Trophoblast cell (in vitro differentiated cells and primary cell): ENCODE results near the gene TH. TPM values are rescaled to one million over a fixed set of nuclear protein-coding genes. Genes with fewer than 3 reads are reported as not detected.

Source experiments
- DNase-seq, 2 donors: peaks; one replicate each; pipeline ENCODE4 v3.0.0-alpha.2; 2016
- H2AFZ ChIP-seq: 2 replicates; pipeline ENCODE4 v1.6.1; 2013; ENCODE audit warnings: low read length, moderate library complexity, mild to moderate bottlenecking; ENCODE audit not compliant: insufficient read depth, poor library complexity
- H2AK5ac ChIP-seq: 2 replicates; pipeline ENCODE4 v1.6.1; 2013; ENCODE audit warnings: mild to moderate bottlenecking, low read length
- H2BK120ac ChIP-seq: 2 replicates; pipeline ENCODE4 v1.6.1; 2013; ENCODE audit warnings: low read length, mild to moderate bottlenecking, moderate library complexity; ENCODE audit not compliant: insufficient read depth, poor library complexity
- H2BK12ac ChIP-seq: 2 replicates; pipeline ENCODE4 v1.6.1; 2013; ENCODE audit warnings: mild to moderate bottlenecking, low read length, moderate library complexity
- H2BK5ac ChIP-seq: 2 replicates; pipeline ENCODE4 v1.6.1; 2013; ENCODE audit warnings: low read length, low read depth, moderate library complexity, mild to moderate bottlenecking; ENCODE audit not compliant: poor library complexity
- H3K14ac ChIP-seq: 2 replicates; pipeline ENCODE4 v1.6.1; 2013; ENCODE audit warnings: mild to moderate bottlenecking, low read length
- H3K18ac ChIP-seq: 2 replicates; pipeline ENCODE4 v1.6.1; 2013; ENCODE audit warnings: mild to moderate bottlenecking, low read length
- H3K23ac ChIP-seq: 2 replicates; pipeline ENCODE4 v1.6.1; 2013; ENCODE audit warnings: low read length
- H3K27ac ChIP-seq: 2 replicates; pipeline ENCODE4 v1.5.1; 2013; ENCODE audit warnings: low read depth, mild to moderate bottlenecking, inconsistent platforms, low read length, moderate library complexity
- H3K27me3 ChIP-seq: 2 replicates; pipeline ENCODE4 v1.6.1; 2013; ENCODE audit warnings: inconsistent platforms, mild to moderate bottlenecking, low read length, moderate library complexity; ENCODE audit not compliant: insufficient read depth
- H3K36me3 ChIP-seq, 2 experiments: 1 replicate in 1 of 2; 2 replicates in 1 of 2; pipeline ENCODE4 v1.6.1; 2013; ENCODE audit warnings: low read length in 2 of 2, mild to moderate bottlenecking in 2 of 2, moderate library complexity in 1 of 2; ENCODE audit not compliant: insufficient read depth in 2 of 2, control insufficient read depth in 1 of 2
- H3K4ac ChIP-seq: 2 replicates; pipeline ENCODE4 v1.6.1; 2013; ENCODE audit warnings: low read depth, mild to moderate bottlenecking, low read length, moderate library complexity
- H3K4me1 ChIP-seq, 2 experiments: 1 replicate in 1 of 2; 2 replicates in 1 of 2; pipeline ENCODE4 v1.6.1; 2013; ENCODE audit warnings: low read length in 2 of 2, mild to moderate bottlenecking in 2 of 2, moderate library complexity in 1 of 2; ENCODE audit not compliant: insufficient read depth in 2 of 2, control insufficient read depth in 1 of 2
- H3K4me2 ChIP-seq: 2 replicates; pipeline ENCODE4 v1.6.1; 2013; ENCODE audit warnings: inconsistent platforms, mild to moderate bottlenecking, low read length, moderate library complexity
- H3K4me3 ChIP-seq: 2 replicates; pipeline ENCODE4 v1.5.1; 2013; ENCODE audit warnings: mild to moderate bottlenecking, low read depth, low read length, inconsistent platforms
- H3K79me1 ChIP-seq: one replicate; pipeline ENCODE4 v1.6.1; 2013; ENCODE audit warnings: low read length
- H3K79me2 ChIP-seq: 2 replicates; pipeline ENCODE4 v1.6.1; 2013; ENCODE audit warnings: low read length, mild to moderate bottlenecking; ENCODE audit not compliant: control insufficient read depth, insufficient read depth, poor library complexity
- H3K9ac ChIP-seq: 2 replicates; pipeline ENCODE4 v1.6.1; 2013; ENCODE audit warnings: mild to moderate bottlenecking, low read length
- H3K9me3 ChIP-seq: 2 replicates; pipeline ENCODE4 v1.6.1; 2013; ENCODE audit warnings: low read depth, mild to moderate bottlenecking, control low read depth, inconsistent platforms, low read length; ENCODE audit not compliant: insufficient read depth
- H4K12ac ChIP-seq: 2 replicates; pipeline ENCODE4 v1.6.1; 2013; ENCODE audit warnings: low read depth, mild to moderate bottlenecking, low read length, moderate library complexity
- H4K8ac ChIP-seq: 2 replicates; pipeline ENCODE4 v1.6.1; 2013; ENCODE audit warnings: low read depth, mild to moderate bottlenecking, low read length, moderate library complexity
- H4K91ac ChIP-seq: one replicate; pipeline ENCODE4 v1.6.1; 2013; ENCODE audit warnings: low read depth, mild to moderate bottlenecking, low read length, moderate library complexity
- WGBS: extraction: QIAGEN DNeasy Blood & Tissue Kit; methylation state at CpG from one replicate; pipeline ENCODE4 v1.1.7; 2013; ENCODE audit warnings: missing lambda C conversion rate; ENCODE audit not compliant: insufficient read length, insufficient coverage; ENCODE audit errors: extremely low coverage; 5-methylcytosine and 5-hydroxymethylcytosine counted together
- polyA plus RNA-seq: library from polyadenylated mRNA; stranded (reverse); fragments of 200-250 nt; gene quantifications from 2 replicates; pipeline ENCODE4 v1.2.3, GENCODE V29; 2013

Gene TH
- 0.03 TPM in 2 replicates for polyA plus RNA-seq

DNA sequence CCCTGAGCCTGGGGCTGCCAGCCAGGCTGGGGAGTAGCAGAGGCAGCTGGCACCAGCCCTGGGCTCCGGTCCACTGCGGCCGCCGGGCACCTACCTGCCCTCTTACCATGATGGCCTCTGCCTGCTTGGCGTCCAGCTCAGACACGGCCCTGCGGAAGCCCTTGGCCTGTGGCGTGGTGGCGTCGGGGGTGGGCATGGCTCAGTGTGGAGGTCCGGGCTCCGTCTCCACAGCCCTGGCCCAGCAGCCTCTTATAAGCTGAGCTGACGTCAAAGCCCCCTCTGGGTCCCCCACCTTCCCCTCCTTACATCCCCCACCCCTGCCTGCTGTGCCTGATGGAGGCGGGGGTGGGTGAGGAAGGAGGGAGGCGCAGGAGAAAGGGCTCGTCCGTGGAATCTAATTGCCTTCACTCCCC is at the start of gene TH:
Gene TH (minus strand): TSS at position 225 of the 413 bp plus-strand sequence. CDS start 29 bp downstream, at position 196.
- Histone ChIP-seq H4K12ac (no peak within 1 kb of the TSS), H3K36me3 (no peaks in the 10 kb centered on the region), H2BK120ac (no peak within 1 kb of the TSS), H2AK5ac (no peak within 1 kb of the TSS), H2BK12ac (no peak within 1 kb of the TSS), H4K91ac (no peak within 1 kb of the TSS), H2AFZ (no peak within 1 kb of the TSS), H3K4ac (no peak within 1 kb of the TSS), H3K4me1 (peaks cover 3 to 4% of the 10 kb centered on the region in 2 experiments), H2BK5ac (no peak within 1 kb of the TSS), H3K4me2 (no peak within 1 kb of the TSS), H3K27me3 (no peaks in the 10 kb centered on the region), H3K9ac (no peak within 1 kb of the TSS), H3K79me1 (no peaks in the 10 kb centered on the region), H3K4me3 (no peak within 1 kb of the TSS), H3K79me2 (no peaks in the 10 kb centered on the region), H4K8ac (no peak within 1 kb of the TSS), H3K27ac (no peak within 1 kb of the TSS), H3K18ac (no peak within 1 kb of the TSS), H3K14ac (no peak within 1 kb of the TSS), H3K23ac (no peak within 1 kb of the TSS), H3K9me3 (peaks cover 6% of the 10 kb centered on the region)
- DNase-seq = no peak
- no CpG with 5 or more reads among the region's 17 CpGs for WGBS

DNA sequence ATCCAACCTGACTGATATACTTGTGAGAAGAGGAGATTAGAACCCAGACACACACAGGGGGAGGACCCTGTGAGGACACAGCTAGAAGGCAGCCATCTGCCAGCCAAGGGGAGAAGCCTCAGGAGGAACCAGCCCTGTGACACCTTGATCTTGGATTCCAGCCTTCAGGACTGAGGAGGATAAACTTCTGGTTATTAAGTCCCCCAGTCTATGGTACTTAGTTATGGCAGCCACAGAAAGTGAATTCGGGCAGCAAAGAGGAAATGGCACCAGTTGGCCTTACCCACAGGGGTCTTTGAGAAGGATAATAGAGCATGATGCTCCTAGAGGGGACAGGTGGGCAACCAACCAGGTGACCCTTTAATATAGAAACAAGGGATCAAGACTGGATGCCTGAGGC is 49.4 kb upstream of the TH start:
- no peak overlapping the region for H3K18ac ChIP-seq
- no peak overlapping the region for H3K14ac ChIP-seq
- no peak overlapping the region for H3K27ac ChIP-seq
- no peak overlapping the region for H2AFZ ChIP-seq
- no peak overlapping the region for H4K8ac ChIP-seq
- H2AK5ac ChIP-seq = no peak overlapping the region
- H3K4me3 ChIP-seq = no peak overlapping the region
- no CpG with 5 or more reads among the region's 1 CpG for WGBS
- no peaks in the 10 kb centered on the region for H3K79me1 ChIP-seq
- no peak for DNase-seq
- no peak overlapping the region for H3K4me2 ChIP-seq
- peaks cover 6% of the 10 kb centered on the region for H3K9me3 ChIP-seq
- H3K9ac ChIP-seq = no peak overlapping the region
- H4K12ac ChIP-seq = no peak overlapping the region
- no peak overlapping the region for H2BK120ac ChIP-seq
- no peak overlapping the region for H2BK12ac ChIP-seq
- no peaks in the 10 kb centered on the region for H3K79me2 ChIP-seq
- H4K91ac ChIP-seq = no peak overlapping the region
- no peak overlapping the region for H3K23ac ChIP-seq
- H3K36me3 ChIP-seq = no peaks in the 10 kb centered on the region
- H3K4me1 ChIP-seq = no peaks in the 10 kb centered on the region
- H3K4ac ChIP-seq = no peak overlapping the region
- no peaks in the 10 kb centered on the region for H3K27me3 ChIP-seq
- no peak overlapping the region for H2BK5ac ChIP-seq

DNA sequence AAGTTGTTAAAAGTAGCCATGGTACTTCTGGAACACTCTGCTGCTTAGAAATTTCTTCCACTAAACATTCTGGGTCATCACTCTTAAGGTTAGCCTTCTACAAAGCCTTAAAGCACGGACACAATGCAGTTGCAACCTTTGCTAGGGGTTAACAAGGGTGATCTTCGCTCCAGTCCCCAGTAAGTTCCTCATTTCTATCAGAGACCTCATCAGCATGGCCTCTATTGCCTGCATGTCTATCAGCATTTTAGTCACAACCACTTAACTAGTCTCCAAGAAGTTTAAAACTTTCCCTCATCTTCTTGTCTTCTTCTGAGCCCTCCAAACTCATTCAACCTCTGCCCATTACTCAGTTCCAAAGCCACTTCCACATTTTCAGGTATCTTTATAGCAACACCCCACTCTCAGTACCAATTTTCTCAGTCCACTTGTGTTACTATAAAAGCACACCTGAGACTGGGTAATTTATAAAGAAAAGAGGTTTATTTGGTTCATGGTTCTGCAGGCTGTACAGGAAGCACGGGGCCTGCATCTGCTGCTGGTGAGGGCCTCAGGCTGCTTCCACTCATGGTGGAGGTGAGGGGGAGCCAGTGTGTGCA is 48.7 kb upstream of the TH start:
- H4K12ac ChIP-seq = no peak overlapping the region
- no peak overlapping the region for H3K14ac ChIP-seq
- no peak overlapping the region for H3K18ac ChIP-seq
- no peaks in the 10 kb centered on the region for H3K36me3 ChIP-seq
- no peak overlapping the region for H3K4ac ChIP-seq
- no peaks in the 10 kb centered on the region for H3K79me1 ChIP-seq
- H2AK5ac ChIP-seq = no peak overlapping the region
- DNase-seq = peak; percentile 47 to 64
- WGBS = no CpG with 5 or more reads among the region's 3 CpGs
- no peaks in the 10 kb centered on the region for H3K79me2 ChIP-seq
- H2BK5ac ChIP-seq = no peak overlapping the region
- no peak overlapping the region for H4K91ac ChIP-seq
- no peak overlapping the region for H2AFZ ChIP-seq
- H3K23ac ChIP-seq = no peak overlapping the region
- no peaks in the 10 kb centered on the region for H3K4me1 ChIP-seq
- H3K9ac ChIP-seq = no peak overlapping the region
- no peak overlapping the region for H3K27ac ChIP-seq
- H4K8ac ChIP-seq = no peak overlapping the region
- no peak overlapping the region for H2BK12ac ChIP-seq
- peaks cover 6% of the 10 kb centered on the region for H3K9me3 ChIP-seq
- no peak overlapping the region for H3K4me3 ChIP-seq
- no peak overlapping the region for H2BK120ac ChIP-seq
- no peak overlapping the region for H3K4me2 ChIP-seq
- H3K27me3 ChIP-seq = no peaks in the 10 kb centered on the region

DNA sequence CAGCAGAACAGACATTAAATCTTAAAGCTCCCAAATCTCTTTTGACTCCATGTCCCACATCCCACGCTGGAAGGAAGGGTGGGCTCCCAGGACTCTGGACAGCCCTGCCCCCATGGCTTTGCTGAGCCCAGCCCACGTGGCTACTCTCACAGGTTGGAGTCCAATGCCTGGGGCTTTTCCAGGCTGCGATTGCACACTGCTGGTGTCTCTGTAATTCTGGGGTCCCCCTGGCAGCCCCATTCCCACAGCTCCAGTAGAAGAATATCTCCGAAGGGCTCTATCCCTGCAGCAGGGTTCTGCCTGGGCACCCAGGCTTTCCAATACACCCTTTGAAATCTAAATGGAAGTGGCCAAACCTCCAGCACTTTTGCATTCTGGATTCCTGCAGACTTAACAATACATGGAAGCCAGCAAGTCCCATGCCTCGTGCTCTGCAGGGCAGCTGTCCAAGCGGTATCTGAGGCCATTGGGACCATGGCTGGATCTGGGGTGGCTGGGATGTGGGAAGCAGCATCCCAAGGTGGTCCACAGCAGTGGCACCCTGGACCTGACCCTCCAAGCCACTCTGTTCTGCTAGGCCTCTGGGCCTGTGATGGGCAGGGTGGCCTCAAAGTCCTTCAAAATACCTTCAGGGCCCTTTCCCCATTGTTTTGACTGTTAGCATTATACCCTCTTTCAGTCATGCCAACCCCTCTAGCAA is 47.9 kb upstream of the TH start:
- no peak overlapping the region for H2AFZ ChIP-seq
- H3K18ac ChIP-seq = no peak overlapping the region
- H3K4me3 ChIP-seq = no peak overlapping the region

More for the DNA sequence above, 47.9 kb upstream of the TH start:
- Histone ChIP-seq H3K9me3 (peaks cover 9% of the 10 kb centered on the region), H4K91ac (no peak overlapping the region), H2AK5ac (no peak overlapping the region), H3K4me2 (no peak overlapping the region), H2BK5ac (no peak overlapping the region), H3K27ac (no peak overlapping the region), H2BK12ac (no peak overlapping the region), H2BK120ac (no peak overlapping the region), H3K36me3 (no peaks in the 10 kb centered on the region), H3K27me3 (no peaks in the 10 kb centered on the region), H3K14ac (no peak overlapping the region), H3K4ac (no peak overlapping the region), H3K79me1 (no peaks in the 10 kb centered on the region), H4K12ac (no peak overlapping the region), H3K79me2 (no peaks in the 10 kb centered on the region), H3K9ac (no peak overlapping the region), H3K4me1 (no peaks in the 10 kb centered on the region), H3K23ac (no peak overlapping the region), H4K8ac (no peak overlapping the region)
- WGBS = no CpG with 5 or more reads among the region's 6 CpGs
- no peak for DNase-seq
